Stomach (tissue), 4 donors: ENCODE measurements around the gene CENPX.

Experiments
- CTCF ChIP-seq, 7 experiments: fragments of 450-650 bp in 4 of 7; fragments of 200-600 bp in 3 of 7; sonication (generic) in 3 of 7; IDR thresholded peaks; one replicate each; pipeline ENCODE4 v1.5.1; 2016 to 2019; ENCODE audit warnings: antibody characterized with exemption in 7 of 7, control low read depth in 2 of 7, mild to moderate bottlenecking in 1 of 7
- EP300 ChIP-seq: sonication (generic); formaldehyde crosslinking; IDR thresholded peaks from one replicate; pipeline ENCODE4 v1.6.1; 2017; ENCODE audit warnings: antibody characterized with exemption
- POLR2A ChIP-seq, 4 donors: fragments of 450-650 bp; IDR thresholded peaks; one replicate each; pipeline ENCODE4 v1.6.1; 2016; ENCODE audit warnings: antibody characterized with exemption in 4 of 4, control low read depth in 2 of 4, mild to moderate bottlenecking in 1 of 4, moderate library complexity in 1 of 4
- POLR2AphosphoS5 ChIP-seq, 3 donors: sonication (generic); formaldehyde crosslinking; IDR thresholded peaks; one replicate each; pipeline ENCODE4 v1.6.1; 2016; ENCODE audit warnings: antibody characterized with exemption in 3 of 3

- TF ChIP-seq CTCF (IDR thresholded peaks at IDR 0.05) (no peak), POLR2A (IDR thresholded peaks at IDR 0.05) (no peak), EP300 (no peak), POLR2AphosphoS5 (IDR thresholded peaks at IDR 0.05) (no peak)
These were observed 40.3 kb upstream of the CENPX start for GRCh38 chr17:82062984-82063368.
